Stimulated activated CD4-positive, alpha-beta T cell treated with anti-CD3 and anti-CD28 coated beads, Interleukin-1b, Interleukin-23, amount 100 ng/mL, for 24 hours (primary cell): ENCODE measurements around the gene HOXD8.

Experiments used
- DNase-seq, 4 experiments: peaks; one replicate each; pipeline ENCODE4 v3.0.0-alpha.2; 2020; ENCODE audit warnings: low read depth in 4 of 4, low spot score in 1 of 4

HOXD8 gene

GRCh38 chr2:176090862-176091261 is 38.6 kb upstream of the HOXD8 start:
- no peak for DNase-seq

GRCh38 chr2:176091329-176092258 is 37.9 kb upstream of the HOXD8 start:
- DNase-seq, result no peak

- DNase-seq, result no peak
Observed at GRCh38 chr2:176092270-176093144, 37.0 kb upstream of the HOXD8 start, which contains the start of gene HOXD13. Gene HOXD13 (plus strand): TSS chr2:176092721. CDS start chr2:176092891, 170 bp downstream.

- no peak for DNase-seq
Observed at GRCh38 chr2:176093145-176093897, 36.2 kb upstream of the HOXD8 start.

GRCh38 chr2:176093898-176094249 is 35.6 kb upstream of the HOXD8 start:
- DNase-seq, result no peak

GRCh38 chr2:176094349-176094748 is 35.2 kb upstream of the HOXD8 start:
- DNase-seq, result no peak

- no peak for DNase-seq
Observed at GRCh38 chr2:176095421-176095820, 34.1 kb upstream of the HOXD8 start.

GRCh38 chr2:176096243-176096985 is 33.1 kb upstream of the HOXD8 start:
- DNase-seq, result no peak

GRCh38 chr2:176096986-176097819 is 32.3 kb upstream of the HOXD8 start:
- DNase-seq, result peak in 3 of 4 experiments; percentile 25 to 37 (median 35)

- DNase-seq, result no peak
Observed at GRCh38 chr2:176097820-176098365, 31.6 kb upstream of the HOXD8 start.

GRCh38 chr2:176098366-176099158 is 30.9 kb upstream of the HOXD8 start:
- no peak for DNase-seq

GRCh38 chr2:176099159-176099727 is 30.3 kb upstream of the HOXD8 start:
- no peak for DNase-seq

- no peak for DNase-seq
Observed at GRCh38 chr2:176099728-176100546, 29.6 kb upstream of the HOXD8 start, which contains the start of gene HOXD12. Gene HOXD12 (plus strand): TSS chr2:176099795. CDS start chr2:176099802, 7 bp downstream.

GRCh38 chr2:176100547-176101140 is 28.9 kb upstream of the HOXD8 start:
- DNase-seq, result no peak

- DNase-seq, result no peak
Observed at GRCh38 chr2:176101216-176101830, 28.2 kb upstream of the HOXD8 start.

- DNase-seq, result no peak
Observed at GRCh38 chr2:176101842-176102241, 27.7 kb upstream of the HOXD8 start.
